AG04449 (cell line): ENCODE data around the gene TAGLN2.

Experiments
- CTCF ChIA-PET: fragments of 350-600 bp; formaldehyde crosslinking; extraction: SDS; loops from one replicate; lab custom pipeline; 2021; ENCODE audit warnings: antibody characterized with exemption; lab: Yijun Ruan, JAX
- POLR2A ChIA-PET: fragments of 400-600, 350-600 bp; formaldehyde crosslinking; extraction: SDS; loops from one replicate; lab custom pipeline; 2020; ENCODE audit warnings: antibody characterized with exemption, inconsistent platforms; lab: Yijun Ruan, JAX
- DNase-seq: peaks from one replicate; pipeline ENCODE4 v3.0.0-alpha.2; 2010; ENCODE audit warnings: low read depth, low spot score
- H3K4me3 ChIP-seq: 2 replicates; pipeline ENCODE4 v1.5.1; 2011; ENCODE audit warnings: low read depth, mild to moderate bottlenecking, control low read depth, low read length
- CTCF ChIP-seq: IDR thresholded peaks from one replicate; pipeline ENCODE4 v1.5.1; 2011; ENCODE audit warnings: mild to moderate bottlenecking, moderate library complexity, low read length, control low read depth, inconsistent platforms; ENCODE audit not compliant: insufficient read depth; ENCODE audit errors: missing control alignments

TAGLN2 gene

GRCh38 chr1:159873530-159874143 lies 51.7 kb downstream of the TAGLN2 start:
- no peak overlapping the region for H3K4me3 ChIP-seq
- no peak for TF ChIP-seq CTCF
- POLR2A ChIA-PET: no interaction called here
- CTCF ChIA-PET: interaction anchor here (0.8 to 3.8 kb wide), 8 partner anchors 8 to 77 kb away, joined by 3 to 25 read pairs (median 4); partner anchors contain the start of gene VSIG8
- no peak for DNase-seq

GRCh38 chr1:159872891-159873290 lies 52.4 kb downstream of the TAGLN2 start:
- ChIA-PET CTCF (interaction anchor here (0.7 to 3.8 kb wide), 7 partner anchors 8 to 52 kb away, joined by 3 to 25 read pairs (median 4); partner anchors contain the start of gene VSIG8), POLR2A (interaction anchor here (1.0 kb wide), 1 partner anchor 19 kb away, joined by 3 read pairs; no protein-coding TSS in a partner anchor)
- no peak for DNase-seq
- no peak overlapping the region for H3K4me3 ChIP-seq
- TF ChIP-seq CTCF: no peak

- DNase-seq: no peak
- ChIA-PET POLR2A (no interaction called here), CTCF (interaction anchor here (0.9 to 2.2 kb wide), 3 partner anchors 11 to 72 kb away, joined by 4 to 10 read pairs (median 9); no protein-coding TSS in a partner anchor)
- H3K4me3 ChIP-seq: no peak overlapping the region
- TF ChIP-seq CTCF: no peak
Observed at GRCh38 chr1:159870704-159871103, 54.6 kb downstream of the TAGLN2 start.

- H3K4me3 ChIP-seq: no peak overlapping the region
- CTCF ChIA-PET: interaction anchor here (1.2 to 2.2 kb wide), 6 partner anchors 9 to 71 kb away, joined by 3 to 13 read pairs (median 8); no protein-coding TSS in a partner anchor
- POLR2A ChIA-PET: interaction anchor here (1.5 kb wide), 1 partner anchor 9 kb away, joined by 4 read pairs; no protein-coding TSS in a partner anchor
- TF ChIP-seq CTCF: no peak
- no peak for DNase-seq
Observed at GRCh38 chr1:159869607-159870006, 55.7 kb downstream of the TAGLN2 start.

GRCh38 chr1:159869173-159869572 lies 56.1 kb downstream of the TAGLN2 start:
- no peak for TF ChIP-seq CTCF
- CTCF ChIA-PET: interaction anchor here (0.8 to 2.2 kb wide), 8 partner anchors 9 to 70 kb away, joined by 3 to 13 read pairs (median 6); no protein-coding TSS in a partner anchor
- POLR2A ChIA-PET: interaction anchor here (0.7 to 1.5 kb wide), 2 partner anchors 9 to 70 kb away, joined by 3 to 4 read pairs; no protein-coding TSS in a partner anchor
- no peak for DNase-seq
- H3K4me3 ChIP-seq: no peak overlapping the region

GRCh38 chr1:159868766-159869165 lies 56.5 kb downstream of the TAGLN2 start:
- H3K4me3 ChIP-seq: no peak overlapping the region
- no peak for TF ChIP-seq CTCF
- ChIA-PET POLR2A (interaction anchor here (0.7 to 1.5 kb wide), 2 partner anchors 9 to 70 kb away, joined by 3 to 4 read pairs; no protein-coding TSS in a partner anchor), CTCF (interaction anchor here (0.8 to 2.2 kb wide), 8 partner anchors 10 to 70 kb away, joined by 3 to 13 read pairs (median 6); no protein-coding TSS in a partner anchor)
- DNase-seq: no peak
